ENCODE measurements around the gene STK24.

- TF ChIP-seq CEBPB (IDR thresholded peaks at IDR 0.05): no peak
- no peak for TF ChIP-seq FOSL2 (IDR thresholded peaks at IDR 0.05)
- TF ChIP-seq FOSL2 (CRISPR knock-in tag; IDR thresholded peaks at IDR 0.05): no peak
- no peak for TF ChIP-seq EP300 (IDR thresholded peaks at IDR 0.05)
- TF ChIP-seq POLR2A (IDR thresholded peaks at IDR 0.05; ENCODE audit: low read length): no peak
- no peak for TF ChIP-seq USF2 (IDR thresholded peaks at IDR 0.05)
- TF ChIP-seq KDM1A (IDR thresholded peaks at IDR 0.05; ENCODE audit: low read depth): no peak
- no peak for TF ChIP-seq MAFK (IDR thresholded peaks at IDR 0.05; ENCODE audit: partially characterized antibody)
- no peak for TF ChIP-seq BCL3 (IDR thresholded peaks at IDR 0.05)
- TF ChIP-seq CTCF (IDR thresholded peaks at IDR 0.05): no peak
- no peak for TF ChIP-seq RAD21 (conservative IDR thresholded peaks at IDR 0.05 in 1 of 2, IDR thresholded peaks at IDR 0.05 in 1 of 2)
- no peak for TF ChIP-seq HEYL (CRISPR knock-in tag; IDR thresholded peaks at IDR 0.05)
- no peak for TF ChIP-seq EHMT2 (IDR thresholded peaks at IDR 0.05; ENCODE audit: low read depth)
- no peak for TF ChIP-seq NR3C1 (IDR thresholded peaks at IDR 0.05)
Observed at GRCh38 chr13:98592362-98592732, 15.4 kb upstream of the STK24 start.

All from A549 (cell line).